Adrenal gland (tissue), 12 donors: ENCODE results near the gene DNAAF1. TPM values are rescaled to one million over a fixed set of nuclear protein-coding genes. Genes with fewer than 3 reads are reported as not detected.

Experiments used
- DNase-seq, 7 donors: peaks; one replicate each; pipeline ENCODE4 v3.0.0-alpha.2; 2019 to 2020
- H3K27ac ChIP-seq, 5 donors: fragments of 200-600 bp; sonication (generic) in 4 of 5; 1 replicate in 3 of 5; 2 replicates in 2 of 5; pipeline versions ENCODE4 v1.5.1 to v1.8.0; 2016 to 2020; ENCODE audit warnings: mild to moderate bottlenecking in 1 of 5
- H3K27me3 ChIP-seq: fragments of 200-600 bp; 2 replicates; pipeline ENCODE4 v1.8.0; 2021
- H3K36me3 ChIP-seq, 2 donors: fragments of 200-600 bp; replicated peaks in 1 of 2; 1 replicate in 1 of 2; 2 replicates in 1 of 2; pipeline versions ENCODE4 v1.5.1 to v1.8.0; 2018 to 2022
- H3K4me1 ChIP-seq, 2 donors: fragments of 200-600 bp; replicated peaks in 1 of 2; 1 replicate in 1 of 2; 2 replicates in 1 of 2; pipeline versions ENCODE4 v1.5.1 to v1.8.0; 2018 to 2021
- H3K4me3 ChIP-seq, 4 donors: fragments of 200-600 bp; sonication (generic) in 3 of 4; one replicate each; pipeline ENCODE4 v1.5.1; 2016 to 2018
- H3K9me3 ChIP-seq, 3 donors: fragments of 200-600 bp; sonication (generic) in 1 of 3; replicated peaks in 1 of 3; 1 replicate in 2 of 3; 2 replicates in 1 of 3; pipeline versions ENCODE4 v1.5.1 to v1.8.0; 2016 to 2021
- POLR2A ChIP-seq, 2 donors: fragments of 450-650 bp; IDR thresholded peaks; one replicate each; pipeline ENCODE4 v1.6.1; 2017; ENCODE audit warnings: antibody characterized with exemption in 2 of 2, mild to moderate bottlenecking in 2 of 2, moderate library complexity in 1 of 2
- WGBS, 4 donors: extraction: QIAGEN DNeasy Blood & Tissue Kit in 2 of 4; methylation state at CpG; one replicate each; pipeline versions ENCODE4 v1.1.5 to v1.1.7; 2013 to 2017; 5-methylcytosine and 5-hydroxymethylcytosine counted together
- intact Hi-C, 2 donors: fragments of 100-400 bp; cut with DNase I; formaldehyde crosslinking; loops; one replicate each; pipeline versions ENCODE4 v1.14.1 to v1.15.0; 2022 to 2023
- polyA plus RNA-seq, 3 donors: library from polyadenylated mRNA; stranded (reverse); fragments of 200-250 nt in 2 of 3; fragments of 350-450 nt in 1 of 3; fragmentation: Illumina TruSeq in 1 of 3; extraction: RNeasy Lipid Tissue Mini Kit (QIAGEN cat#74804) in 1 of 3; gene quantifications; one replicate each; pipeline ENCODE4 v1.2.3, GENCODE V29; 2013 to 2014
- total RNA-seq, 9 donors: library from RNA; depleted of rRNA in 4 of 9; stranded (reverse); fragments of >200 nt in 4 of 9; fragments of 120-200 nt in 1 of 9; fragmentation: NEBNext Ultra II Directional in 1 of 9; extraction: Animal tissue kit (Norgen Biotek cat#: 25700) in 1 of 9; gene quantifications; one replicate each; pipeline versions ENCODE4 v1.1.0 to v1.2.4, GENCODE V29; 2013 to 2023
- TF ChIP-seq, protein P1 (sequence below), 6 experiments: fragments of 450-650 bp in 4 of 6; fragments of 200-600 bp in 2 of 6; sonication (generic) in 1 of 6; IDR thresholded peaks; 1 replicate in 5 of 6; 2 replicates in 1 of 6; pipeline versions ENCODE4 v1.5.1 to v1.8.0; 2016 to 2021; ENCODE audit warnings: antibody characterized with exemption in 6 of 6, mild to moderate bottlenecking in 2 of 6, moderate library complexity in 1 of 6
- donor health status: healthy with polysubstance abuse.
- donor health status: Bipolar disorder and iron deficiency.
- donor health status: DM: yes; HTN: yes; CAD: no.
- donor health status: DM: no; HTN: no; CAD: no.
- donor health status: DM: no; HTN: no; CAD: no.
- donor health status: DM: yes; HTN: yes; CAD: no.

The DNAAF1 gene
- total and polyA plus RNA-seq, 12 donors = 0.67 to 17.9 (median 2.4) TPM

DNA sequence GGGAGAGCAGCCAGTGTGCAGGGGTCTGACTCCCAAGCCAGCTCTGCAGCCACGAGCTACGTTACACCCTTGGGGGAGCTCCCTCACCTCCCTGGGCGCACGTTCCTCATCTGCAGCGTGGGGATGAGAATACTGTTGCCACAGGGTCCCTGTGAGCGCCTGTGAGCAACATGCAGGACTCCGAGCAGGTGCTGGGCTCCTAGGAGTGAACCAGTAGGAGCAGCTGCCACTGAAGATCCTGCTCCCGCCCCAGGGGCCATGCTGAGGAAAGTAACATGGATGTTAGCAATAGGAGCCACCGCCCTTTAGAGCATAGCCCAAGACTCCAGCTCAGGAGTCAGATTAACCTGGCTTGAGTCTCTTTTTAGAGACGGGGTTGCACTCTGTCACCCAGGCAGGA is 15.9 kb downstream of the DNAAF1 start:
- intact Hi-C loops = no loop called here
- TF ChIP-seq, protein P1, sequence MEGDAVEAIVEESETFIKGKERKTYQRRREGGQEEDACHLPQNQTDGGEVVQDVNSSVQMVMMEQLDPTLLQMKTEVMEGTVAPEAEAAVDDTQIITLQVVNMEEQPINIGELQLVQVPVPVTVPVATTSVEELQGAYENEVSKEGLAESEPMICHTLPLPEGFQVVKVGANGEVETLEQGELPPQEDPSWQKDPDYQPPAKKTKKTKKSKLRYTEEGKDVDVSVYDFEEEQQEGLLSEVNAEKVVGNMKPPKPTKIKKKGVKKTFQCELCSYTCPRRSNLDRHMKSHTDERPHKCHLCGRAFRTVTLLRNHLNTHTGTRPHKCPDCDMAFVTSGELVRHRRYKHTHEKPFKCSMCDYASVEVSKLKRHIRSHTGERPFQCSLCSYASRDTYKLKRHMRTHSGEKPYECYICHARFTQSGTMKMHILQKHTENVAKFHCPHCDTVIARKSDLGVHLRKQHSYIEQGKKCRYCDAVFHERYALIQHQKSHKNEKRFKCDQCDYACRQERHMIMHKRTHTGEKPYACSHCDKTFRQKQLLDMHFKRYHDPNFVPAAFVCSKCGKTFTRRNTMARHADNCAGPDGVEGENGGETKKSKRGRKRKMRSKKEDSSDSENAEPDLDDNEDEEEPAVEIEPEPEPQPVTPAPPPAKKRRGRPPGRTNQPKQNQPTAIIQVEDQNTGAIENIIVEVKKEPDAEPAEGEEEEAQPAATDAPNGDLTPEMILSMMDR (IDR thresholded peaks at IDR 0.05) = no peak
- no peak for TF ChIP-seq POLR2A (IDR thresholded peaks at IDR 0.05)
- no peaks in the 10 kb centered on the region for H3K36me3 ChIP-seq

GRCh38 chr16:84161801-84162200 is 16.7 kb downstream of the DNAAF1 start:
- no peak for TF ChIP-seq POLR2A (IDR thresholded peaks at IDR 0.05)
- TF ChIP-seq, protein P1 (IDR thresholded peaks at IDR 0.05) = no peak
- WGBS, 4 donors = 57 to 63% (median 59%) methylated on average over 3 of the region's 3 CpGs
- intact Hi-C loops = no loop called here
- no peaks in the 10 kb centered on the region for H3K4me1 ChIP-seq
- no peak overlapping the region for H3K4me3 ChIP-seq
- no peaks in the 10 kb centered on the region for H3K9me3 ChIP-seq
- H3K27me3 ChIP-seq = no peaks in the 10 kb centered on the region
- H3K27ac ChIP-seq = no peak overlapping the region
- H3K36me3 ChIP-seq = no peaks in the 10 kb centered on the region
- no peak for DNase-seq

More for the DNA sequence above, 15.9 kb downstream of the DNAAF1 start:
- Histone ChIP-seq H3K9me3 (no peaks in the 10 kb centered on the region), H3K27ac (no peak overlapping the region), H3K4me1 (no peaks in the 10 kb centered on the region), H3K4me3 (no peak overlapping the region), H3K27me3 (no peaks in the 10 kb centered on the region)
- DNase-seq = no peak
- 71 to 90% (median 83%) methylated on average over 6 to 10 of the region's 10 CpGs for WGBS, 4 donors

GRCh38 chr16:84165746-84166145 is 20.6 kb downstream of the DNAAF1 start:
- H3K4me3 ChIP-seq = no peak overlapping the region
- no peaks in the 10 kb centered on the region for H3K9me3 ChIP-seq
- no peak for DNase-seq
- H3K36me3 ChIP-seq = no peaks in the 10 kb centered on the region
- TF ChIP-seq, protein P1 (IDR thresholded peaks at IDR 0.05) = no peak
- TF ChIP-seq POLR2A (IDR thresholded peaks at IDR 0.05) = no peak
- WGBS, 4 donors = 83 to 95% (median 92%) methylated on average over 7 of the region's 7 CpGs
- no peaks in the 10 kb centered on the region for H3K27me3 ChIP-seq
- H3K27ac ChIP-seq = no peak overlapping the region
- intact Hi-C loops = no loop called here
- H3K4me1 ChIP-seq = no peaks in the 10 kb centered on the region

DNA sequence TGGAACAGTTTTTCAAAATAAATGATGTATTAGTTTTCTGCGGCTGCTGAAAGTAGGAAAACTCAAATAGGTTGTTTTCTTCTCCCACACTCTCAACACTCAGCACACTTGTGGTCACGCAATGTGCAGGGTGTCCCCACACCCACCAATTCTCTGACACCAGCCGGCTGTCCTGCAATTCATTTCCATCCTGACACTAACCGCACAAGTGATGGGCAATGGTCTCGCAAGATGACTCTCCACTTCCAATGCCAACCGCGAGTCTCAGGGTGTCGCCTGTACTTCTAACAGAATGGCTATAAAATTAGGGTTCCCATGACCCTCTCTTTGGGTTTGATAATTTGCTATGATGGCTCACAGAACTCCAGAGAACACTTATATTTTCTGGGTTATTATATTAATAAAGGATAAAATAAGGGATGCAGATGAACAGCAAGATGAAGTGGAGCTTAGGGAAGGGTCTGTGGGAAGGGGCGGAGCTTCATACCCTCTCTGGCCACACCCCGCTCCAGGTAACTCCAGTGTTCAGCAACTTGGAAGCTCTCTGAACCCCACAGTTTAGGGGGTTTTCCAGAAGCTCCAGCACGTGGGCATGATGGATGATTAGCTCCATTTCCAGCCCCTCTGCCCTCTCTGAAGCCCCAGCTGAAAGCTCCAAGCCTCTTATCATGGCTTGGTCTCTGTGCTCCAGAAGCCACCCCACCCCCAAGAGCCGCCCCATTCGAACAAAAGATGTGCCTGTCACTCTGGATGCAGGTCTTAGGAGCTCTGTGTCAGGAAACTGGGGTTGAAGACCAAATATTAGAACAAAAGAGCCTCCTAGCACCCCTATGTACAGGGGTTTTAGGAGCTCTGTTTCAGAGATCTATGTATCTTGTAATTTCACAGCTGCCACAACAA is 21.9 kb downstream of the DNAAF1 start:
- Histone ChIP-seq H3K4me3 (no peak overlapping the region), H3K27me3 (no peaks in the 10 kb centered on the region), H3K9me3 (no peaks in the 10 kb centered on the region), H3K36me3 (no peaks in the 10 kb centered on the region), H3K4me1 (no peaks in the 10 kb centered on the region), H3K27ac (no peak overlapping the region)
- DNase-seq = no peak
- intact Hi-C loops = no loop called here
- WGBS, 4 donors = 61 to 82% (median 77%) methylated on average over 13 of the region's 13 CpGs
- TF ChIP-seq, protein P1 (IDR thresholded peaks at IDR 0.05) = no peak
